WERI-Rb-1 (cell line): Measurements from ENCODE around the gene MPG.

Source experiments
- DNase-seq: peaks from one replicate; pipeline ENCODE4 v3.0.0-alpha.2; 2020
- H3K27ac ChIP-seq: fragments of 250-450 bp; sonication (Bioruptor Pico); 2 replicates; pipeline ENCODE4 v1.5.1; 2020; ENCODE audit warnings: mild to moderate bottlenecking, moderate library complexity
- H3K27me3 ChIP-seq: fragments of 250-450 bp; sonication (Bioruptor Pico); 2 replicates; pipeline ENCODE4 v1.5.1; 2021; ENCODE audit warnings: mild to moderate bottlenecking, low read depth, moderate library complexity; ENCODE audit not compliant: insufficient read depth, severe bottlenecking
- H3K36me3 ChIP-seq: fragments of 250-450 bp; sonication (Bioruptor Pico); 2 replicates; pipeline ENCODE4 v1.5.1; 2020; ENCODE audit warnings: mild to moderate bottlenecking, moderate library complexity
- H3K4me3 ChIP-seq: 2 replicates; pipeline ENCODE4 v1.5.1; 2011; ENCODE audit warnings: low read depth, mild to moderate bottlenecking, control low read depth, low read length
- H3K9me3 ChIP-seq: fragments of 250-450 bp; sonication (Bioruptor Pico); 2 replicates; pipeline ENCODE4 v1.5.1; 2021; ENCODE audit warnings: mild to moderate bottlenecking, moderate library complexity; ENCODE audit not compliant: severe bottlenecking
- CTCF ChIP-seq: IDR thresholded peaks from 2 replicates; pipeline ENCODE4 v1.5.1; 2011; ENCODE audit warnings: low read depth, mild to moderate bottlenecking, control low read depth, inconsistent platforms, low read length

Gene MPG

GRCh38 chr16:47234-47633 lies 30.8 kb upstream of the MPG start:
- Histone ChIP-seq H3K4me3 (no peak overlapping the region), H3K27me3 (no peaks in the 10 kb centered on the region), H3K27ac (peak overlapping the region; percentile 81), H3K9me3 (no peaks in the 10 kb centered on the region), H3K36me3 (peaks cover 62% of the 10 kb centered on the region)
- TF ChIP-seq CTCF, result no peak
- no peak for DNase-seq

- Histone ChIP-seq H3K4me3 (no peak overlapping the region), H3K27me3 (no peaks in the 10 kb centered on the region), H3K36me3 (peaks cover 50% of the 10 kb centered on the region), H3K27ac (no peak overlapping the region), H3K9me3 (no peaks in the 10 kb centered on the region)
- no peak for DNase-seq
- no peak for TF ChIP-seq CTCF
Observed at GRCh38 chr16:50769-51591, 27.0 kb upstream of the MPG start.

GRCh38 chr16:53346-54236 lies 24.4 kb upstream of the MPG start, which contains the start of the genes POLR3K and SNRNP25:
Gene POLR3K (minus strand): TSS chr16:53608. CDS start chr16:53586, 22 bp downstream.
Gene SNRNP25 (plus strand): TSS chr16:53828. CDS start chr16:54017, 189 bp downstream.
- DNase-seq, result peak; percentile 99
- Histone ChIP-seq H3K9me3 (no peaks in the 10 kb centered on the region), H3K36me3 (peaks cover 56% of the 10 kb centered on the region), H3K4me3 (peak within 1 kb of the TSS; percentile 95), H3K27me3 (no peaks in the 10 kb centered on the region), H3K27ac (peak within 1 kb of the TSS; percentile 87)
- no peak for TF ChIP-seq CTCF

DNA sequence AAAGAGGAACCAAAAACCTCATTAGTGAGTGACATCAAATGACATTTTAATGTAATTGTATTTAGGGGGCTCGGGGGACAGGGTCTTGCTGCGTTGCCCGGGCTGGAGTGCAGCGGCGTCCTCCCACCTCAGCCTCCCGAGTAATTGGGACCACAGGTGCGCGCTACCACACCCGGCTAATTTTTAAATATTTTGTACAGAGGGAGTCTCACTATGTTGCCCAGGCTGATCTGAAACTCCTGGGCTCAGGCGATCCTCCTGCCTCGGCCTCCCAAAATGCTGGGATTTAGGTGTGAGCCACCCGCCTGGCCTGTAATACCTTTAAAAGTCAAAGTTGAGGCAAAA lies 23.8 kb upstream of the MPG start:
- Histone ChIP-seq H3K36me3 (peaks cover 63% of the 10 kb centered on the region), H3K27me3 (no peaks in the 10 kb centered on the region), H3K27ac (peak overlapping the region; percentile 72), H3K9me3 (no peaks in the 10 kb centered on the region), H3K4me3 (peak overlapping the region; percentile 95)
- TF ChIP-seq CTCF, result no peak
- DNase-seq, result no peak

DNA sequence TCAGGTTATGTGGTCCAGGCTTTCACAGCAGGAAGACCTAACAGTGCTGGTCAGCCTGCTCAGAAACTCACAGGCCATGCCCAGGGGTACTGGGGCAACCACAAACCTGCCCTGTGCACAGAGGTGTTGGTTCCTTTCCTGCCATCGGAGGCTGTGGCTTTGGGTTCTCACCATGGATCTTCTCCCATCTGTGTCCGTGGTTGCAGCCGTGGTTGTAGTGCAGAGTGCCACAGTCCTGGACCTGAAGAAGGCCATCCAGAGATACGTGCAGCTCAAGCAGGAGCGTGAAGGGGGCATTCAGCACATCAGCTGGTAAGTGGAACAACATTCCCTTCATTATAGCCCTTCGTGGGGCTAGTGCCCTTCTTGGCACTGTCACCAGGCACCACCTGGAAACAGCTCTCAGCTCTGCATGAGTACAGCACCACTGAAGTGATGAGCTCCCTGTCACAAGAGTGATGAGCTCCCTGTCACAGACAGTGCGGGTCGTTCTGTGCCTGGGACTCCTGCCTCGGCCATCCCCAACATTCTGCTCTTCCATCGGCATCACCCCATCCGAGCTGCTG lies 22.4 kb upstream of the MPG start:
- H3K9me3 ChIP-seq, result no peaks in the 10 kb centered on the region
- H3K36me3 ChIP-seq, result peaks cover 65% of the 10 kb centered on the region
- no peak for TF ChIP-seq CTCF
- no peak for DNase-seq
- no peak overlapping the region for H3K27ac ChIP-seq
- no peak overlapping the region for H3K4me3 ChIP-seq
- no peaks in the 10 kb centered on the region for H3K27me3 ChIP-seq
